ENCODE measurements around the gene MTCL3.

The MTCL3 gene

DNA sequence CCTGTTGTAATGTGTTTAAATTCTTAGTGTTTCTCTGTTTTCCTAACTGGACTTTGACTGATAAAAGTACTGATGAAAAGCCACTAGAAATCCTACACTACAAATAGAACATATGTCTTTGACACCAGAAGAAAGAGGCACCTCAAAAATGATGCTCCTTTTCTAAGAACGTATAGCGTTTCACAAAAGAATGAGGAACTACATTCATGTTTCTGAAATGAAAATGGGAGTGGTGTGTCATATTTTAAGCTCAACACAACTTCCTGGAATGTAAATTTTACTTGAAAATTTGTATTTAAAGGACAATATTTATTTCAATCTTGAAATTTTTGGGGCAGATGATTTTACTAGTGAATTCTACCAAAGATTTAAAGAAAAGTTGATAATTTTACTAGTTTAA, 95.2 kb downstream of the MTCL3 start:
- no peak for DNase-seq (ENCODE audit: low read depth)
